Coronary artery (tissue), 2 donors: ENCODE data around the gene DCP1A.

ENCODE experiments used
- DNase-seq: peaks from one replicate; pipeline ENCODE4 v3.0.0-alpha.2; 2017; ENCODE audit warnings: low spot score
- H3K27ac ChIP-seq, 2 donors: fragments of 200-600 bp; sonication (generic); one replicate each; pipeline ENCODE4 v1.5.1; 2016 to 2019
- H3K4me3 ChIP-seq: fragments of 200-600 bp; sonication (generic); 2 replicates; pipeline ENCODE4 v1.5.1; 2016; ENCODE audit warnings: mild to moderate bottlenecking, moderate library complexity
- TF ChIP-seq, protein P1 (sequence below): fragments of 200-600 bp; sonication (generic); IDR thresholded peaks from one replicate; pipeline ENCODE4 v1.5.1; 2019; ENCODE audit warnings: antibody characterized with exemption

DCP1A gene

DNA sequence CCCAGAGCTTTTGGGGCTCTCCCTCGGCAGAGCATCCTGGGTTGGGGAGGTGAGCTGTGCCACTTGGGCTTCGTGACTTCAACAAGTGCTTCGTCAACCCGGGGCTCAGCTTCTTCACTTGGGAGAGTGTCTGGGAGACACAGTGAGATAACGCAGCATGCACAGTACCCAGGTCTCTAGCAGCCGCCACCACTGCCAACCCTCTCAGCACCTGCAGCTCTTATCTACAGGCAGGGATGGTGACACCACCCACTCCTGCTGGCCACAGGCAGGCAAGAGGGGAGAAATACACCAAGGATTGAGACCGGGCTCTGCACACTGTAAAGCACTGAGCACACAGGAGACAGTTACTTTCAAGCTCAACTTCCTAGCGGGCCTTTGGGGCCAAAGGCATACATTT is 103.1 kb downstream of the DCP1A start:
- TF ChIP-seq, protein P1, sequence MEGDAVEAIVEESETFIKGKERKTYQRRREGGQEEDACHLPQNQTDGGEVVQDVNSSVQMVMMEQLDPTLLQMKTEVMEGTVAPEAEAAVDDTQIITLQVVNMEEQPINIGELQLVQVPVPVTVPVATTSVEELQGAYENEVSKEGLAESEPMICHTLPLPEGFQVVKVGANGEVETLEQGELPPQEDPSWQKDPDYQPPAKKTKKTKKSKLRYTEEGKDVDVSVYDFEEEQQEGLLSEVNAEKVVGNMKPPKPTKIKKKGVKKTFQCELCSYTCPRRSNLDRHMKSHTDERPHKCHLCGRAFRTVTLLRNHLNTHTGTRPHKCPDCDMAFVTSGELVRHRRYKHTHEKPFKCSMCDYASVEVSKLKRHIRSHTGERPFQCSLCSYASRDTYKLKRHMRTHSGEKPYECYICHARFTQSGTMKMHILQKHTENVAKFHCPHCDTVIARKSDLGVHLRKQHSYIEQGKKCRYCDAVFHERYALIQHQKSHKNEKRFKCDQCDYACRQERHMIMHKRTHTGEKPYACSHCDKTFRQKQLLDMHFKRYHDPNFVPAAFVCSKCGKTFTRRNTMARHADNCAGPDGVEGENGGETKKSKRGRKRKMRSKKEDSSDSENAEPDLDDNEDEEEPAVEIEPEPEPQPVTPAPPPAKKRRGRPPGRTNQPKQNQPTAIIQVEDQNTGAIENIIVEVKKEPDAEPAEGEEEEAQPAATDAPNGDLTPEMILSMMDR, result no peak
- no peak overlapping the region for H3K4me3 ChIP-seq
- H3K27ac ChIP-seq, result no peak overlapping the region
- no peak for DNase-seq

DNA sequence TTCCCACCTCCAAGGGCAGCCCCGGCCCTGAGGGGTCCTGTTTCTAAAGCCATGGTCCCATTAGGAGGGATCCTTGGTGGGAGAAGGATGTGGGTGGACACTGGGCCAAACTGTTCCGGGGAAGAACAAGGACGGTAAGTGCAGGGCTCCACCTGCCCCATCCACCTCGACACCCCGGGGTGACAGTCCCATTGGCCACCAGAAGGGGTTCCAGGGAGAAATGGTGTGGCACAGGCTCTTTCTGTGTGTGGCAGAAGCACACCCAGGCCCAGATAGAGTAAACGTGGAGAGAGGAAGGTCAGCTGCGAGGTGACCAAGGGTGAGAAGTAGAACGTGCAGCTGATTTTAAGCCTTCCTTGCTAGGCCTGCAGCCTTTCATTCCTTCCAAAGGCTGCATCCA is 103.6 kb downstream of the DCP1A start:
- no peak for DNase-seq
- Histone ChIP-seq H3K4me3 (no peak overlapping the region), H3K27ac (no peak overlapping the region)
- TF ChIP-seq, protein P1, result no peak

DNA sequence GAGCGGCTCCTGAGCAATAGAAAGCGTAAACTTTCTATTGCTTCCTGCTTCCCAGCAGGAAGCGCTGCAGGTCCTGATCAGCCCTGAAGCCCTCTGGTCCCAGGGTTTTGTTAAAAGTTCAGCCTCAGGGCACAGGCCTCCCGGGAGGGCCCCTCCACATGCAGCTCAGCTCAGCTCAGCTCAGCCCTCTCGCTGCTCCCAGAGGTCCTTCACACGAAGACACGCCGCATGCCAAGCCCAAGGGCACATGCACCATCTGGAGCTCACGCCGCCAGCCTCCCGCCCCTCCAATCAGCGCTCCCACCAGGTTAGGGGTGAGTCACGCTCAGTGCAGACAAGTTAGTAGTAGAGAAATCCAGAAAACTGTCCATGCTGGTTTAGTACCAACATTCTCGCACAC is 104.2 kb downstream of the DCP1A start:
- Histone ChIP-seq H3K4me3 (no peak overlapping the region), H3K27ac (no peak overlapping the region)
- TF ChIP-seq, protein P1, result no peak
- no peak for DNase-seq

GRCh38 chr3:53242642-53243041 is 104.7 kb downstream of the DCP1A start:
- Histone ChIP-seq H3K27ac (peak overlapping the region in 1 of 2 donors; percentile 3), H3K4me3 (no peak overlapping the region)
- TF ChIP-seq, protein P1, result no peak
- no peak for DNase-seq

DNA sequence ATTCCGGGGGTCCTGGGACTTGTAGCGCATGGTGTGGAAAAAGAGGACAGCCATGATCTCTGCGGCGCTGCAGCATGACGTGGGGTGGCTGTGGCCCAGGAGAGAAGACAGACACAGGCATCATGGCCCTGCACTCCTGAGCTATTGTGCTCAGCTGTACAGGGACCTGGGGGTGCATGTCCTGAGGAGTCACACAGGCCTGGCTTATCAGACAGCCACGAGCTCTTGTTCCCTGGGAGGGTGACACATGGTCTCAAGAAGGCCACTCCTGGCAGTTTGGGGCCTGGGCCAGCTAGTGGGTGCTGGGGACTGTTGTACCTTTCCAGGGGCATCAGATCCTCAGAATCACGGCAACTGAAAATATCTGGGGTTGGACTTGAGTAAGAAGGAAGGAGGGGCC is 105.2 kb downstream of the DCP1A start:
- DNase-seq, result no peak
- TF ChIP-seq, protein P1, result no peak
- peak overlapping the region in 1 of 2 donors; percentile 3 for H3K27ac ChIP-seq
- no peak overlapping the region for H3K4me3 ChIP-seq

DNA sequence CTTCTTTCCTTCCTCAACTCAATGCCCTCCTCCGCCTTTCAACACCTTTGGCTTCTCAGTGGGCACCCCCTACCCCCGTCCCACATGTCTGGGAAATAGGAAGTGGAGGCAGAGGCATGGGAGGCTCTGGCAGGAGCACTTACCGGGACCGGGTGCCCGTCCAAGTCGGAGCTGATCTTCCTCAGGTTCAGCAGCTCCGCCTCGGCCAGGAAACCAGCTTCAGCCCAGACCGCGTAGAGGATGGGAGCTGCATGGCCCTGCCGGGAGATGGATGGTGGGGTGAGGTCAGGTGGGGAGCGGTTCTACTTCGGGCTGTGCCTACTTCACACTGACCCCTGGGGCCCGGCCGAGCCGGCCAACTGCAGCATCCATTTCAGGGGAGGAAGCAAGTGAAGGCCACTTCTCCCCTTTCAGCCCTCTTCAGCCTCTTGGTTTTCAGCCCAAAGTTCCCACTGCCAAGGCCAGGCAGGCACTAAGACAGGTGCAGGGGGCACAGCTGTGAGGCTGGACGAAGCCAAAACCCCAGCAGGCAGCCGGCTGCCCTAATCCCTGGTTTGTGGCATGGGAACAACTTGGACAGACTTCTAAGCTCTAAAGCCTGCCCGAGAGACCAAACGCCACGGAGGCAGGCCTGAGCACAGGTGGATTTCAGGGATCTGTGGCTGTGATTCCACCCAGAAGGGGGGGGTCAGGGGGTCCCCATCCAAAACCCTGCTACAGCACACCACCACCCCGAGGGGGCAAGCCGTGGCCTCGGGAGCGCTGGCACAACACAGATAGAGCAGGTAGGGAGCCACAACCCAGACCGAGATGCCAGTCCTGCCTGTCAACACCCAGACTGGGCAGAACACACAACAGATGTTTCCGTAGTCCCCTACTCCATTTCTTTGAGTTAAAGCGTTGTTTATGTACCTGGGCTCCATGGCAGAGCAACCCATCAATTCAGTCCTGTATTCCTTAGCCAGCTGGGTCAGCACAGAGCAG is 106.1 kb downstream of the DCP1A start:
- DNase-seq, result no peak
- TF ChIP-seq, protein P1, result no peak
- Histone ChIP-seq H3K4me3 (no peak overlapping the region), H3K27ac (peak overlapping the region in 1 of 2 donors; percentile 23)

- no peak for DNase-seq
- TF ChIP-seq, protein P1, result no peak
- Histone ChIP-seq H3K4me3 (no peak overlapping the region), H3K27ac (peak overlapping the region in 1 of 2 donors; percentile 23)
These were observed 107.5 kb downstream of the DCP1A start for GRCh38 chr3:53239800-53240199.
